Gastrocnemius medialis (tissue), 4 donors: ENCODE data around the gene TCF7L2.

Experiments used
- CTCF ChIP-seq, 5 experiments: fragments of 450-650 bp in 3 of 5; fragments of 200-600 bp in 2 of 5; sonication (generic) in 2 of 5; IDR thresholded peaks in 4 of 5; conservative IDR thresholded peaks in 1 of 5; 1 replicate in 4 of 5; 2 replicates in 1 of 5; pipeline ENCODE4 v1.5.1; 2016 to 2019; ENCODE audit warnings: antibody characterized with exemption in 5 of 5, mild to moderate bottlenecking in 3 of 5, moderate library complexity in 3 of 5
- POLR2A ChIP-seq, 2 donors: fragments of 450-650 bp; IDR thresholded peaks; one replicate each; pipeline ENCODE4 v1.6.1; 2017; ENCODE audit warnings: antibody characterized with exemption in 2 of 2, mild to moderate bottlenecking in 2 of 2, moderate library complexity in 2 of 2

GRCh38 chr10:112970021-112970420 lies 20.0 kb downstream of the TCF7L2 start:
- no peak for TF ChIP-seq CTCF (IDR thresholded peaks at IDR 0.05 in 4 of 5, conservative IDR thresholded peaks at IDR 0.05 in 1 of 5)
- no peak for TF ChIP-seq POLR2A (IDR thresholded peaks at IDR 0.05)
